Stimulated activated CD8-positive, alpha-beta memory T cell treated with anti-CD3 and anti-CD28 coated beads, Interleukin-4, amount 100 ng/mL, for 48 hours (primary cell): ENCODE measurements around the gene SPATA13.

ENCODE experiments used
- DNase-seq: peaks from one replicate; pipeline ENCODE4 v3.0.0-alpha.2; 2020

The SPATA13 gene

GRCh38 chr13:24142453-24142852 lies 18.1 kb upstream of the SPATA13 start:
- no peak for DNase-seq

- DNase-seq, result no peak
Measured at GRCh38 chr13:24142886-24143285, 17.6 kb upstream of the SPATA13 start.

GRCh38 chr13:24145240-24145639 lies 15.3 kb upstream of the SPATA13 start:
- DNase-seq, result no peak

DNA sequence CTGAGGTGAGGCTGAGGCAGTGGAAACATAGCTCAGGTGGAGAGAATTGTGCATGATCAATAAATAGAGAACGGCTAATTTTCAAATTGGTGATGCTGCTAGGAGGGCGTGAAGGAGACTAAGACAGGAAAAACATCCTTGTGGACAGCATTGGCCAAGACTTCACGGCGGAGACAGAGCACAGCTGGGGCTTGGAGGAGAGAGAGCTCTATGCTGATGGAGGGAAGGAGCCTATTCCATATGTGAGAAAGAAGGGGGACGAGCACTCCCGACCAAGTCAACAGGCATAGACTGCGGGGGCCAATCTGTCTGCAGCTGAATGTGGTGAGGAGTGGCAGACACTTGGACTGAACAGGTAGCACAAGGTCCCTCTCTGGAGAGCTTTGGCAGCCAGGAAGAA lies 14.8 kb upstream of the SPATA13 start:
- DNase-seq, result no peak

DNA sequence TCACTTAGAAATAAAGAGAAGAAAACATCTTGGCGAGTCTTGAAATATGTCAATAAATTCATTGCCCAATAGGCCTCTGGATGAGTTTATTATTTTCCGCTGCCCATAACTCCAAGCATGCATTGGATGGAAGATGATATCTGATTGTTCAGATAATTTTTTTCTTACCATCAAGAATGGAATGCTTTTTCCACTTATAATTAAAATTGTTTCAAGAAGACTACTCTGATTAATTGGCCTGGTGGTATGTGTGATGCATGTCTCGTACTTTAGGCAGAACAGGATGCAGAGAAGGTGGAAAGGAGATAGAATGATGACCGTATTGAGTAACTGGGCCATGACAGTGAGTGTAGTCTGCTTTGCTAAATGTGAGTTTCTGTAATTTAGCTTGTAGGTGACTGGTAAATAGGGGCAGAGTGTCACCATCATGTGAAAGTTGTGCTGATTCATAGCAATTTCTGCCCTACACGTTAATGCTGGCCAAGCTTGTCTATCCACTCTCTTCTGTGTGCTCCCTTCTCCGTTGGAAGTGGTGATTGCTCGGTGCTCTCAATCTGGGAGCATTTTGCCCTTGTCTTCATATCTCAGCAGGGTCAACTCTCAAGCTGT lies 13.5 kb upstream of the SPATA13 start:
- no peak for DNase-seq

DNA sequence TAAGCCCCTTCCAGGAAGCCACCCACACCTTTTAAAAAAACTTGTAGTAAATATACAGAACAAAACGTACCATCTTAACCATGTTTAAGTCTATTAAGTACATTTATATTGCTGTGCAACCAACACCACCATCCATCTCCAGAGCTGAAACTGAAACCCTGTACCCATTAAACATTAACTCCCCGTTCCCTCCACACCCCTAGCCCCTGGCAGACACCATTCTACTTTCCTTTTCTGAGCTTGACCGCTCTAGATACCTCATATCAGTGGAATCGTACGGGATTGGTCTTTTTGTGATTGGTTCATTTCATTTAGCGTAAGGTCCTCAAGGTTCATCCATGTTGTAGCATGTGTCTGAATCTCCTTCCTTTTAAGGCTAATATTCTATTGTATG lies 13.0 kb upstream of the SPATA13 start:
- no peak for DNase-seq

DNA sequence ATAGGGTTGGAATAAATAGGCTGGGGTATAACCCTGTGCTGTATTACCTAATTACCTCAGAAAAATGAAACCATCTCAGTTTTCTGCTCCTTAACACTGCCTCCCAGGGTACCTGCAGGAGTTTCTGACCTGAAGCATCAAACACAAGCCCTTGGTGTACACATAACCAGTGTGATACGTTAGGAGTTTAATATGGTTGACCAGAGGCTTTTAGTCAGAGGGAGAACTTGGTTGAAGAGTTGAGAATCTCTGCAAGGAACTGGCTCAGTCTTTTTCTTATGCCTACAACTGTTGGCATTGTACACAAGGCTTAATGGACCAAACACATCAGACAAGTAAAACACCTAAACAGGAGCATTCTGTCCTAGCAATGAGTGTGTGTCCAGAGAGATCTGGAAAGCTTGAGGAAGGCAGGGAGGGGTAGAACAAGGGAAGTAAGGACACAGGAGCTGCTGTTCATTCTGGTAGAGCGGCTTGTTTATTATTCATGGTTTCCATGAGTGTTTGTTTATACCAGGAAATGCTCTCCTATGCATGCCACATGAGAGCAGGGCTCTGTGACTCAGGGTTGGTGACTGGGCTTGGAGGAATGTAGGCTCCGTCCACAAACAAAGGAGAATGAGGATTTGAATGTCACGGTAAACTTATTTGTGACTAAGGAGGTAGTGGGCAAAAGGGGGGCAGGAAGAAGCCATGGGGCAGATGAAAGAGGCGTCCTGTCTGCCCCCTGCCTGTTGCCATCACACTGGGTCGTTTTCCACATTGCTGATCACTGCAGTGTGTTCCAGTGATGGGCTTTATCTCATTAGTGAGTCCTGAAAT lies 11.9 kb upstream of the SPATA13 start:
- no peak for DNase-seq

DNA sequence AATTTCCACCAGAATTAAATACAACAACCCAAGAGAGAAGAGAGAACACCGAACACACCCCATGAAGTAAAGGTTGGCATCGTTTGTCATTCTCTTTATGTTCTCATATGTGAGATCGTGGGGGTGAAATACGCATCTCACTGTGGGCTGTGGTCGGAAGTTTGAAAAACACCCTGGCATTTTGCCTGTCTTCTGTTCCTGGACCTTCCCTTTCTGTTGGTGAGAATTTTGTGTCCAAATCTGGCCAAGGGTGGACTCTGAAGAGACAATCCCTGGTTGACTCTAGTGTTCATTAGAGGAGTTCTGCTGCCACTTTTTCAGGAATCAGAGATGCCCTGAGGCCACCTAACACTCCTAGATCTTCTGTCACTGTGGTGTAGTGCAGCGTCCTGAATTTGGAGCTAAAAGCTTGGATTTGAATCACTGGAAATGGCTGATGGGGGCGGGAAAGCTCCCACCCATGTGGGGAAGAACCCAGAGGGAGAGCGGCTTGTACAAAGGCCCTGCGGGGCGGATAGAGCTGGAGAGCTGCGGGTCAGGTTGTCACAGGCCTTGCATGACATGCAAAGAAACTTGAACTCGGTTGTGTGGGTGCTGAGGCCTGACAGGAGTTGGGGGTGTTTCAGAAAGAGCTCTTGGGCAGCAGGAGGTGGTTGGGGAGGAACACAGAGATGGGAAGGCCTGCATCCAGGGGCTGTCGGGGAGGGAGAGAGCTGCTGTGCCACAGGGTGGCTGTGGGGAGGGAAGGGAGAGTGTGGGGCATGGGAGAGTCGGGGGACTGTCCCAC lies 11.1 kb upstream of the SPATA13 start:
- DNase-seq, result no peak

DNA sequence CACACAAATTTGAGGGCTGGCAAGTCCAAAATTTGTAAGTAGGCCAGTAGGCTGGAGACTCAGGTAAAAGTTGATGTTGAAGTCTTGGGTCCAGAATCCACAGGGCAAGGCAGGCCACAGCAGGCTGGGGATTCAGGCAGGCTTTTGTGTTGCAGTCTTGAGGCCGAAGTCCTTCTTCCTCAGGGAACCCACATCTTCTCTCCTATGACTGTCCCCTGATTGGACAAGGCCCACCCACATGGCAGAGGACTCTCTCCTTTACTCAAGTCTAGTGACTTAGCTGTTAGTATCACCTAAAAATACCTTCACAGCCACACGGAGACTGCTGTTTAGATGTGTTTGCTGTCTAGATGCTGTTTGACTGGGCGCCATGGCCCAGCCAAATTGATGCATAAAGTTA lies 9.9 kb upstream of the SPATA13 start:
- DNase-seq, result no peak

- no peak for DNase-seq
Measured at GRCh38 chr13:24151864-24152263, 8.7 kb upstream of the SPATA13 start.

DNA sequence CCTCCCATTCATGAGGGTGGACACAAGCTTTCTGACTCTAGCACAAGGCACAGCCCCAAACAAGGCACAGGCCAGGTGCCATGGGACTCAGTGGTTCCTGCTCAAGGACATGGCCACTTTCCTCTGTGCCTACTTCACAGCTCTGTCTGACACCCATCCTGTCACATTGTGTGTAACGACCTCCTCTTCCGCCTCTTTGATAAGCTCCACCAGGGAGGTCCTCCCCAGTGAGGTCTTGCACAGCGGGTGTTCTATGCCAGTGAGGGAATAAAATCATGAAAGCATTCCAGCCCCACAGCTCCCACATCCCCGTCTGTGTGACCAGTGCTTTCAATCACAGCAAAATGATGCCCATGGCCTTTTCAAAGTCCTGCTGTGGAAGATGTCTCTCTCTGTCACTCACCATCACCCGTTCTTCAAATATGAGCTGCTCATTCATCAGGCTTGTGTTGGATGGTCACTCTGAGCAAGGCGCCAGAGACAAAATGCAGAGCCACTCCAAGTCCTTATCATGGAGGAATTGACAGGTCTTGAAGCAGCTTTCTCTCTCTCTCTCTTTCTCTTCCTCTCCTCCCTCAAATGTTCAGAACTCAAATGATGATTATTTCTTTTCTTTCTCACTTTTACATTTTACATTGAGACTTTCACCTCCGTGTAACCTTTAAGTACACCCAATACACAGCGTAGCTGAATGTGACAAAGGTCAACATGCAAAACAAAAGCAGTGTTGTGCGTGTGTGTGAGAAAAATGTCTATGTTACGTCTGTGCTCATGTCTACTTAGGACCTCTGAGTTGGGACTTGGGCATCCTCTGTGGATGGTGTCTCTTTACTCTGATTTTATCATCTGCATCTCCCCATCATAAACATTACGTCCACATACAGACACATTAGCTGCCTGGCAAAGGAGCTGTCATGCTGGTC lies 8.0 kb upstream of the SPATA13 start:
- DNase-seq, result no peak

- no peak for DNase-seq
Measured at GRCh38 chr13:24153347-24153746, 7.2 kb upstream of the SPATA13 start.

DNA sequence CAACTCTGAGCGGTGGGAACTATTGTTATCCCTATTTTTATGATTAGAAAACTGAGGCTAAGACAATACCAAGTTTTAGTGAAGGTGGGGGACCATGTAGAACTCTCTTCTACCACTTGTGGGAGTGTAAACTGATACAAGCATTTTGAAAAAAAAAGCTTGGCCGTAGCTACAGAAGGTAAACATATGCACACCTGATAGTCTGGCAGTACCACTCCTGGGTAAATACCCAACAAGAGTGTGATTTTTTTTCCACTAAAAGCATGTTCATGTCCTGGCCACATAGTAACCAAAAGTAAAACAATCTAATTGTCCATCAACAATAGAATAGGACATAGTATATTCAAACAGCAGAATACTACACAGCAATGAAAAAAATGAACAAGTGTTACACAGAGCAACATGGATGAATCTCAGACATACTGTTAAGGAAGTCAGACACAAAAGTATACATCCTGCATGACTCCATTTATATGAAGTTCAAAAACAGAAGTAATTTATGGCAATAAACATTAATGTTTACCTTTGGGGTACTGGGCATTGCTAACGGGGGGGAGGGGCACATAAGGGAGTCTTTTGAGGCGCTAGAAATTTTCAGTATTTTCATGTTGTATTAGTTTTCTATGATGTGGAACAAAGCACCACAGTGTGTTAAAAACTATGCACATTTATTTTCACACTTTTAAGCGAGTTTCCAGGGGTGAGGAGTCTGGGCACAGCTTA lies 6.4 kb upstream of the SPATA13 start:
- DNase-seq, result no peak

GRCh38 chr13:24159357-24159756 lies 1.2 kb upstream of the SPATA13 start:
- DNase-seq, result no peak

DNA sequence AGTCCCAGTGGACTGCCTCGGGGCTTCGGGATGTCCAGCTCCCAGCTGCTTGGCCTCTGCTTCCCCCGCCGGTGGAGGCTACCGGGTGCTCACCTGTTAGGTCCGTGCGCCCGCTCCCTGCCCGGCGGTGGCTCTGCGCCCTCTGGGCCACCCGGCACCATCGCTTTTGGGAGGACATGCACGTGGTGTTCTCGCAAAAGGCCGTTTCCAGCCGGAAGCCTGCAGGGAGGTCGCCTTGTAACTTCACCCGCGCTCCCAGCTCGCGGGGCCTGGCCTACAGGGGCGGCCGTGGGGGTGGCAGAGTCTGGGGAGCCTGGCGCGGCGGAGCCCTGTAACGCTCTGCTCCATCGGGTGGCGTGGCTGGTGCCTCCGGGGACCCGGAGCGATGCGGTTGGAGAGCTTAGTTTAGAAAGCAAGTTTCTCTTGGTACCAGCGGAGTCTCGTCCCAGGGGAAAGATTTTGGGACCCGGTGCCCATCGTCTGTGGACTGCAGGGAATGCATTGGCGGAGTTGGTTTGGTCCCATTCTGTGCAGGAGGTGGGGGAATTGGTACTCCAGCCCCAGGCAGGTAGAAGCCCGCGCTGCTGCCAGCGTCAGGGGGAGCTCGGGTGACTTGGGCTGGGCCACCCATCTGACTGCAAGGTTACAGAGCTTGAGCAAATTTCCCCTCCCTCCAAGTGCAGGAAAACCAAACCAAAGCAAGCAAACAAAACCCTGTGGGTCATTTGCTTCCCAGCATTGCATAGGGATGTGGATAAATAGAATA lies 673 bp downstream of the SPATA13 start:
- DNase-seq, result peak; percentile 66

DNA sequence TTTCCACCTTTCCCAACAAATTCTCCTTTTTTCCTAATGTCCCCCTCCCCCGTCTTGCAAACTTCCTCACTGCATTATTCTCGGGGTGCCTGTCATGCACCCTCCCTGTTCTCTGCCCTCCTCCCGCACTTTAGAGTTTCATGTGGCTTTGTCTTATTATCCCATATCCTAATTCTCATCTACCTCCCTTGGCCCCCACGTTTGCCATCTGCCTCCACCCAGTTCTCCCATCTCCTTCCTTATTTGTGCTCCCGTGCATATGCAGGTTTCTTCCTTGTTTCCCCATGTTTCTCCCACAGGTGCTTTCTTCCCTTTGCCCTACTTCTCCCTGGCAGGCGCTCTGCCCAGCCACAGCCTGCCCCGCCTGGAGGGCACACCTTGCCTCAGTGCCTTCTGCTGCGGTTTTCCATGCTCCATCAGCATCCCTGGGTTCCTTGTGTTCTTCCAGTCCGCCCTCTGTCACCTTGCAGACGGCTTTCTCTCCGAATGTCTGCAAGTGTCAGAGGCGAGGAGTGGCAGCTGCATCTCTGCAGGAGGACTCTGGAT lies 1.5 kb downstream of the SPATA13 start:
- DNase-seq, result no peak

- no peak for DNase-seq
Measured at GRCh38 chr13:24162604-24163003, 2.1 kb downstream of the SPATA13 start.

GRCh38 chr13:24165746-24166145 lies 5.2 kb downstream of the SPATA13 start:
- DNase-seq, result no peak

DNA sequence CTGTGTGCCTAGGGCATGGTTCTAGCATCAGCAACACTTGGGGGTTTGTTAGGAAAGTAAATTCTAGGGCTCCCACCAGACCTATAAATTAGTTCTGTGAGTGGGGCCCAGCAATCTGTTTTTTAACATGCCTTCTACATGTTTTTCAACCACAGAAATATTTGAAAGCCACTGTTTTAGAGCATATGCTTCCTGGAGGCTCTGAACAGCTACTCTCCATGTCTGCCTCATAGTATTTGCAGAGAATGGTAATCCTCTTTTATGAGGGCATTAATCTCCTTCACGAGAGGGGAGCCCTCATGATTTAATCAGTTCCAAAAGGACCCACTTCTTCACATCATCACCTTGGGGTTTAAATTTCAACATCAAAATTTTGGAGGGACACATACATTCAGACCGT lies 6.0 kb downstream of the SPATA13 start:
- no peak for DNase-seq

DNA sequence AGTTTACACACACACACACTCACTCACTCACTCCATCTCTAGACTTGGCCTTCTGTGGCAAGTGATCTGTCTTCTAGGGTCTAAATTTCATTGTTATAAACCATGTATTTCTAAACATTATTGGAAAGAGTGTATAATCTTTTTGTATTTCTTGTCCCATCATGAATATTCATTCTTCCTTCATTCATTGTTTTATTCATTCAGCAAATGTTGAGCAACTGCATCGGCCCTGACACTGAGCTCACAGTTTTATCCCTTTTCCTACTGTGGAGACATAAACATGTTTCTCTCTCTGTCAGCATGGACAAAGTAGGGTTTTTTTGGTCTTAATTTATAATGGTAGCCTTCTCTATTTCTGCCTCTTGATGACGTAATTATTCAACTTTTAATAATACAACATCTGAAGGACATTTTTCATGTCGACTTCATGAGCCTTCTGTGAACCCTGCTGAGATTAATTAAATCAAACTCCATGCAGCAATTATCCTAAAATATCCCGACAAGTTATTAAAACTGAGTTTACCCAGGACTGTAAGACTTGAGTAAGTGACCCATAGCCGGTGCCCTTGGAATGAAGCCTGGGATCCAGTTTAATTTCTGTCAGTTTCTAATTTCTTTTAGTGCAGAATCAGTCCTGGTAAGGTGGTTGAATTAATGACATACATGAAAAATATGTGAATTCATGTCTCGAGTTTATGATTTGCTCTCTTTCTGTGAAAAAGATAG lies 7.3 kb downstream of the SPATA13 start:
- DNase-seq, result no peak
